CD14-positive monocyte (primary cell): Measurements from ENCODE around the gene GRAMD1A. TPM values are rescaled to one million over a fixed set of nuclear protein-coding genes. Genes with fewer than 3 reads are reported as not detected.

Experiments used
- DNase-seq, 3 donors: peaks; one replicate each; pipeline ENCODE4 v3.0.0-alpha.2; 2011 to 2022
- H2AFZ ChIP-seq: 2 replicates; pipeline ENCODE4 v1.6.0; 2012; ENCODE audit warnings: mild to moderate bottlenecking, low read depth, low read length, inconsistent platforms; ENCODE audit not compliant: insufficient read depth, poor library complexity, severe bottlenecking
- H3K27ac ChIP-seq, 2 donors: 1 replicate in 1 of 2; 2 replicates in 1 of 2; pipeline ENCODE4 v1.5.1; 2012 to 2013; ENCODE audit warnings: low read length in 2 of 2, control low read depth in 1 of 2, inconsistent platforms in 1 of 2, low read depth in 1 of 2, mild to moderate bottlenecking in 1 of 2
- H3K27me3 ChIP-seq, 2 donors: one replicate each; pipeline versions ENCODE4 v1.6.0 to v1.6.1; 2011 to 2013; ENCODE audit warnings: low read length in 2 of 2; ENCODE audit not compliant: control insufficient read depth in 2 of 2, insufficient read depth in 2 of 2
- H3K36me3 ChIP-seq, 2 donors: replicated peaks in 1 of 2; 1 replicate in 1 of 2; 2 replicates in 1 of 2; pipeline versions ENCODE4 v1.5.1 to v1.6.1; 2012 to 2013; ENCODE audit warnings: low read length in 2 of 2, control low read depth in 1 of 2, inconsistent platforms in 1 of 2, mild to moderate bottlenecking in 1 of 2; ENCODE audit not compliant: insufficient read depth in 2 of 2, control insufficient read depth in 1 of 2
- H3K4me1 ChIP-seq, 2 donors: 1 replicate in 1 of 2; 2 replicates in 1 of 2; pipeline versions ENCODE4 v1.5.1 to v1.6.1; 2012 to 2013; ENCODE audit warnings: low read length in 2 of 2, control low read depth in 1 of 2, inconsistent platforms in 1 of 2, mild to moderate bottlenecking in 1 of 2, moderate library complexity in 1 of 2; ENCODE audit not compliant: insufficient read depth in 2 of 2, control insufficient read depth in 1 of 2
- H3K4me2 ChIP-seq: replicated peaks from 2 replicates; pipeline ENCODE3; 2012; ENCODE audit warnings: low read length, moderate library complexity, mild to moderate bottlenecking; ENCODE audit not compliant: poor library complexity, severe bottlenecking; ENCODE audit errors: extremely low read depth
- H3K4me3 ChIP-seq, 3 experiments: fragments of 200-600 bp in 1 of 3; sonication (generic) in 1 of 3; replicated peaks in 1 of 3; 1 replicate in 2 of 3; 2 replicates in 1 of 3; pipeline ENCODE4 v1.5.1; 2011 to 2013; ENCODE audit warnings: low read length in 3 of 3, mild to moderate bottlenecking in 3 of 3, control low read depth in 2 of 3, low read depth in 2 of 3, inconsistent platforms in 1 of 3, moderate library complexity in 1 of 3
- H3K79me2 ChIP-seq: 2 replicates; pipeline ENCODE4 v1.6.0; 2012; ENCODE audit warnings: mild to moderate bottlenecking, control low read depth, inconsistent platforms, low read length, moderate library complexity; ENCODE audit not compliant: insufficient read depth
- H3K9ac ChIP-seq: 2 replicates; pipeline ENCODE4 v1.6.0; 2017; ENCODE audit warnings: low read length, mild to moderate bottlenecking; ENCODE audit not compliant: insufficient read depth, poor library complexity, severe bottlenecking
- H3K9me3 ChIP-seq, 2 donors: replicated peaks in 1 of 2; 1 replicate in 1 of 2; 2 replicates in 1 of 2; pipeline versions ENCODE4 v1.5.1 to v1.6.1; 2012 to 2013; ENCODE audit warnings: low read length in 2 of 2, control low read depth in 1 of 2; ENCODE audit not compliant: control insufficient read depth in 1 of 2, insufficient read depth in 1 of 2
- H4K20me1 ChIP-seq: 2 replicates; pipeline ENCODE4 v1.6.0; 2012; ENCODE audit warnings: mild to moderate bottlenecking, low read length, control low read depth, moderate library complexity; ENCODE audit not compliant: insufficient read depth
- H3K27ac Mint-ChIP-seq, 7 donors: one replicate each; pipeline ENCODE4 v1.8.0; 2020; ENCODE audit warnings: mild to moderate bottlenecking in 7 of 7, mixed read lengths in 7 of 7, moderate library complexity in 6 of 7, inconsistent platforms in 2 of 7
- H3K27me3 Mint-ChIP-seq, 3 donors: one replicate each; pipeline ENCODE4 v1.8.0; 2021 to 2022; ENCODE audit warnings: low read depth in 3 of 3, mild to moderate bottlenecking in 3 of 3, mixed read lengths in 3 of 3, moderate library complexity in 3 of 3, inconsistent platforms in 1 of 3
- H3K36me3 Mint-ChIP-seq, 2 donors: one replicate each; pipeline ENCODE4 v1.8.0; 2020; ENCODE audit warnings: mixed read lengths in 2 of 2, inconsistent platforms in 1 of 2, mild to moderate bottlenecking in 1 of 2
- H3K4me1 Mint-ChIP-seq: one replicate; pipeline ENCODE4 v1.8.0; 2020; ENCODE audit warnings: mild to moderate bottlenecking, mixed read lengths
- H3K4me3 Mint-ChIP-seq, 2 donors: one replicate each; pipeline ENCODE4 v1.8.0; 2020; ENCODE audit warnings: mild to moderate bottlenecking in 2 of 2, mixed read lengths in 2 of 2, moderate library complexity in 1 of 2
- H3K9me3 Mint-ChIP-seq, 7 donors: one replicate each; pipeline ENCODE4 v1.8.0; 2020 to 2022; ENCODE audit warnings: mixed read lengths in 7 of 7, mild to moderate bottlenecking in 6 of 7, moderate library complexity in 6 of 7, inconsistent platforms in 2 of 7
- WGBS: methylation state at CpG from one replicate; pipeline ENCODE4 v1.1.5; 2013; ENCODE audit warnings: missing lambda C conversion rate; ENCODE audit not compliant: insufficient coverage; 5-methylcytosine and 5-hydroxymethylcytosine counted together
- intact Hi-C, 2 donors: fragments of 100-400 bp; cut with micrococcal nuclease; formaldehyde crosslinking; loops; one replicate each; pipeline versions ENCODE4 v1.15.0 to v1.15.1; 2023
- polyA plus RNA-seq, 3 donors: library from polyadenylated mRNA; depleted of rRNA in 1 of 3; unstranded in 2 of 3; stranded (reverse) in 1 of 3; fragments of 300-500 nt in 2 of 3; fragments of >200 nt in 1 of 3; fragmentation: Illumina TruSeq in 2 of 3; gene quantifications; 1 replicate in 2 of 3; 2 replicates in 1 of 3; pipeline ENCODE4 v1.2.3, GENCODE V29; 2012 to 2021
- TF ChIP-seq, protein P1 (sequence below): fragments of 200-600 bp; IDR thresholded peaks from one replicate; pipeline ENCODE4 v1.8.0; 2022; ENCODE audit warnings: antibody characterized with exemption, mild to moderate bottlenecking

The GRAMD1A gene
- polyA plus RNA-seq, 3 donors: 9.3 to 73.9 (median 15.1) TPM

GRCh38 chr19:35042954-35043604, 43.0 kb downstream of the GRAMD1A start:
- no peak overlapping the region for H3K4me2 ChIP-seq
- DNase-seq: no peak
- WGBS: 89% methylated on average over 10 of the region's 14 CpGs
- no peaks in the 10 kb centered on the region for H3K36me3 ChIP-seq
- H3K27me3 Mint-ChIP-seq: peaks cover 28 to 45% (median 29%) of the 10 kb centered on the region in 3 donors
- H3K79me2 ChIP-seq: no peaks in the 10 kb centered on the region
- peaks cover 35 to 36% of the 10 kb centered on the region in 2 donors for H3K4me1 ChIP-seq
- TF ChIP-seq, protein P1, sequence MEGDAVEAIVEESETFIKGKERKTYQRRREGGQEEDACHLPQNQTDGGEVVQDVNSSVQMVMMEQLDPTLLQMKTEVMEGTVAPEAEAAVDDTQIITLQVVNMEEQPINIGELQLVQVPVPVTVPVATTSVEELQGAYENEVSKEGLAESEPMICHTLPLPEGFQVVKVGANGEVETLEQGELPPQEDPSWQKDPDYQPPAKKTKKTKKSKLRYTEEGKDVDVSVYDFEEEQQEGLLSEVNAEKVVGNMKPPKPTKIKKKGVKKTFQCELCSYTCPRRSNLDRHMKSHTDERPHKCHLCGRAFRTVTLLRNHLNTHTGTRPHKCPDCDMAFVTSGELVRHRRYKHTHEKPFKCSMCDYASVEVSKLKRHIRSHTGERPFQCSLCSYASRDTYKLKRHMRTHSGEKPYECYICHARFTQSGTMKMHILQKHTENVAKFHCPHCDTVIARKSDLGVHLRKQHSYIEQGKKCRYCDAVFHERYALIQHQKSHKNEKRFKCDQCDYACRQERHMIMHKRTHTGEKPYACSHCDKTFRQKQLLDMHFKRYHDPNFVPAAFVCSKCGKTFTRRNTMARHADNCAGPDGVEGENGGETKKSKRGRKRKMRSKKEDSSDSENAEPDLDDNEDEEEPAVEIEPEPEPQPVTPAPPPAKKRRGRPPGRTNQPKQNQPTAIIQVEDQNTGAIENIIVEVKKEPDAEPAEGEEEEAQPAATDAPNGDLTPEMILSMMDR: no peak
- no peak overlapping the region for H2AFZ ChIP-seq
- peaks cover 4 to 31% of the 10 kb centered on the region in 2 donors for H3K27me3 ChIP-seq
- H3K27ac ChIP-seq: no peak overlapping the region
- H3K9me3 Mint-ChIP-seq: peaks cover 0 to 3% (median 0%) of the 10 kb centered on the region in 7 donors
- peaks cover 0 to 7% of the 10 kb centered on the region in 2 donors for H3K36me3 Mint-ChIP-seq
- H3K27ac Mint-ChIP-seq: no peak overlapping the region
- no peak overlapping the region for H3K4me3 Mint-ChIP-seq
- intact Hi-C loops: no loop called here
- no peak overlapping the region for H3K4me3 ChIP-seq
- no peaks in the 10 kb centered on the region for H3K9me3 ChIP-seq
- peaks cover 35% of the 10 kb centered on the region for H3K4me1 Mint-ChIP-seq
- no peak overlapping the region for H3K9ac ChIP-seq
- H4K20me1 ChIP-seq: no peaks in the 10 kb centered on the region

- Mint-ChIP-seq H3K27ac (peak overlapping the region in 1 of 7 donors; percentile 26), H3K36me3 (peaks cover 0 to 7% of the 10 kb centered on the region in 2 donors), H3K4me3 (no peak overlapping the region), H3K9me3 (peaks cover 0 to 3% (median 0%) of the 10 kb centered on the region in 7 donors), H3K27me3 (peaks cover 24 to 42% (median 29%) of the 10 kb centered on the region in 3 donors), H3K4me1 (peaks cover 27% of the 10 kb centered on the region)
- H3K4me3 ChIP-seq: no peak overlapping the region
- 95% methylated on average over 13 of the region's 14 CpGs for WGBS
- intact Hi-C loops: no loop called here
- no peak overlapping the region for H3K27ac ChIP-seq
- H3K4me2 ChIP-seq: no peak overlapping the region
- TF ChIP-seq, protein P1: no peak
- H3K79me2 ChIP-seq: no peaks in the 10 kb centered on the region
- peaks cover 28% of the 10 kb centered on the region in 2 donors for H3K4me1 ChIP-seq
- H4K20me1 ChIP-seq: no peaks in the 10 kb centered on the region
- H3K9ac ChIP-seq: no peak overlapping the region
- H3K27me3 ChIP-seq: peaks cover 4 to 29% of the 10 kb centered on the region in 2 donors
- H3K9me3 ChIP-seq: no peaks in the 10 kb centered on the region
- DNase-seq: no peak
- H2AFZ ChIP-seq: no peak overlapping the region
- no peaks in the 10 kb centered on the region for H3K36me3 ChIP-seq
Measured at GRCh38 chr19:35043906-35044305, 43.8 kb downstream of the GRAMD1A start.
